ENCODE measurements around the gene C6orf120.

C6orf120 gene

DNA sequence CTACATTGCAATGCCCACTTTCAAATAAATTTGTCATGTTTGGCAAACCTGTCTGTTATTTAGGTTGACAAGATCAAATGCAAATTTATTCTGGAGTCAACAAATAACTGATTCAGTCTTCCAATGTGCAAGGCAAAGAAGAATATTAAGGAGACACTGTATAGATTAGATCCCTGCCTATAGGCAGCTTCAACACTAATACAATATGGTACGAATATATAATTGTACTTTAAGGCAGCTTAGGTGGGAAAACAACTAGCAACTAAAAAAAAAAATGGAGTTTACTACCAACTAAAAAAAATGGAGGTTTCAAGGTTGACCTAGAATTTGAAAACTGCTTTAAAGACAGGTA lies 24.1 kb downstream of the C6orf120 start:
- no peak for DNase-seq

DNA sequence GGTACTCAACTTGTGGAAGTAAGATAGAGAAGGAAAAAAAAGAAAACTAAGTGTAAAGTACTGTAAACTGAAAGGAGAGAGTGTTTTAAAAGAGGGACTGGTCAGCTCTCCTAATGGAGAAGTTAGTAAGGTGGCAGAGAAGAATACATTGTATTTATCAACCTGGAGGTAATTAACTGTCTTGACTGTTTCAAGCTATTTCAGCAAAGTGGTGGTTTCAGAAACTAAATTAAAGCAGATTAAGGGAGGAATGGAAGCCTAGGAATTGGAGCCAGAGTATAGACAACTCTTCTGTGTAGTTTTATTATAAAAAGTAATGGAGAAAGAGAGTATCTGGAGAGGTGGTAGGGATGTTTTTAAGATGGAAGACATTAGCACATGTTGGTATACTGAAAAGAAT lies 25.0 kb downstream of the C6orf120 start:
- no peak for DNase-seq

DNA sequence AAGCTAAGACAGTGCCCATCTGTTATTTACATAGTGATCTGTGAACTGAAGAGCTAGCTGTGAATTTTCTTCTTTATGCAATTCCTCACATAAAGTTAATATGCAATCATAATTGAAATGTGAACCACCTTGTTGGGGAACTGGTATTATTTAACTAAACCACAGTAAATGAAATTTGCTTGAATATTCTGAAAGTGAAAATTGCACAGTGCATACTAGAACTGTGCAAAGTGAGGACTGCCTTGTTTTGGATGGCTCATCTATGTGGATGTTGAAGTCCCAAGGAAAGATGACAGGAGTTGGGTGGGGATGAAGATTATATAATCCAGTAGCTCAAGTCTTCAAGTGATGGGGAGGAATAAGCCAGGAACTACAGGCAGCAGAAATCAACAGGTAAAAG lies 28.0 kb downstream of the C6orf120 start:
- DNase-seq, result no peak

DNA sequence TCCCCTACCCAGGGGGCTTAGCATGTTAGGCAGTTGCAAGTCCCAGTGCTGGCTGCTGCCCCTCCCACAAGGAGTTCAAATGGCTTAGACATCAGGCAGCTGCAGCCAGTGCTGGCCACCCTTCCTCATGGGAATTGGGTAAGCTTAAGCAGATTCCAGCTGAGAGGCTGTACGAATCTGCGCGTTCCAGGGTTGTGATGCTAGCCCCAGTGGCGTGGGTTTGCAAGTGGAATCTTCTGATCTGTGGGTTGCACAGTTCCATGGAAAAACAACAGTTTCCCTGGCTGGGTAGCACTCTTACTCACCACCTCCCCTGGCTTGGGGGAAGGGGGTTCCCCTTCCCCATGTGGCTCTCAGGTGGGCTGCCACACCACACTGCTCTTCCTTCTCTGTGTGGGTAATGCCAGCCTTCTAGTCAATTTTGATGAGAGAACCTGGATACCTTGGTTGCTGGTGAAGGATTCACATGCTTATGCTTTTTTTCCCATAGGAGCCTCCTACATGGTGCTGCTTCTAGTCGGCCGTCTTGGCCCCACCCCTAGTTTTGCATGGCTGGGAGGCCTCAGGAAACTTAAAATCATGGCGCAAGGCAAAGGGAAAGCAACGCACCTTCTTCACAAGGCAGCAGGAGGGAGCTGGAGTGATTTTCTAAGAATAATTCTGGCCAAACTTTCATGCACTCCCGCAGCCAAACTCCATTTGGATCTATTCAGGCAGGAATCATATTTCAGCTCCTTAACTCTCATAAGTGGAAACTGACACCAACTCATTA lies 36.5 kb downstream of the C6orf120 start:
- no peak for DNase-seq

DNA sequence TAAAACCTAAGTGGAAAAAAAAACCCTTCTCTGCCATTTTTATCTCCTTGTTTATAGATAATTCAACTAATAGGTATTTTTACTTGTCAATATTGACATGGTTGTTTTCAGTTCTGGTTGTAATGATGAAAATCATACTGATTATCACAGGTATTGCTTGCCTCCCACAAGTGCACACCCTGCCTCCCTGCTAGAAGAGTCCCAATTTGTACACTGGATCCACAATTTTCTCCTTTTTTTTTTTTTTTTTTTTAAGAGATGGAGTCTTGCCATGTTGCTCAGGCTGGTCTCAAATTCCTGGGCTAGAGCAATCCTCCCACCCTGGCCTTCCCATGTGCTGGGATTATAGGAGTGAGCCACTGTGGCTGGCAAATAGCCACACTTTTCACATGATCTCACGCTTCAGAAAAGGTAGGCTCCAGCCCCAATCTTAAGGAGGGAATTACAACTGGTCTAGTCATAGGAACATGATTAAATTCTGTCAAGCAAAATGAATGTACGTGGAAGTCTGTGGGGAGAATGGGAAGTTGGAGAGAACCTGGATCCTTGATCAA lies 37.1 kb downstream of the C6orf120 start:
- no peak for DNase-seq

DNA sequence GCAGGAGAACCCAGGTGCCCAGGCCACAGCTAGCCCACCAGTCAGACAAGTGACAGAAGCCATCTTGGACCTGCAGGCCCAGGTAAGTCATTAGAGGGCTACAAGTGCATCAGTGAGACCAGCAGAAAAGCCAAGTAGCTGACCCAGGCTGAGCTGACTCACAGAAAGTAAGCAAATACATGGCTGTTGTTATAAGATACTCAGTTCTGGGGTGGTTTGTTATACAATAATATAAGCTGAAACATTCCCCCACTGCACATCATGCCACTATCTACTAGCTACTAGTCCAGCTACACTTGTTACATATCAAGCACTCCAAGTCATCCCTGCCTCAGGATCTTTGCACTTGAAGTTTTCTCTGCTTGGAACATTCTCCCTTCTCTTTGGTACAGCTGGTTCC lies 39.4 kb downstream of the C6orf120 start:
- no peak for DNase-seq

DNA sequence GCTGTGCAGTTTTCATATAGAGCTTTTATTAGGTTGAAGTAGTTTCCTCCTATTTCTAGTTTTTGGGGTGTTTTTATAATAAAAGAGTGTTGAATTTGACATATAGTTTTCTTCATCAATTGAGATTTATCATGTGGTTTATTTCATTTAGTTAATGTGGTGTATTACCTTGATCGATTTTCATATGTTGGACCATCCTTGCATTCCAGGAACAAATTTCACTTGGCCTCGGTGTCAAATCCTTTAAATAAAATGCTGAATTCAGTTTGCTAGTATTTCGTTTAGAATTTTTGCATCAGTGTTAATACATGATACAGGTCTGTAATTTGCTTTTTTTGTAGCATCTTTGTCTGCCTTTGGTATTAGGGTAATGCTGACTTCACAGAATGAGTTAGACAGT lies 43.5 kb downstream of the C6orf120 start:
- no peak for DNase-seq

DNA sequence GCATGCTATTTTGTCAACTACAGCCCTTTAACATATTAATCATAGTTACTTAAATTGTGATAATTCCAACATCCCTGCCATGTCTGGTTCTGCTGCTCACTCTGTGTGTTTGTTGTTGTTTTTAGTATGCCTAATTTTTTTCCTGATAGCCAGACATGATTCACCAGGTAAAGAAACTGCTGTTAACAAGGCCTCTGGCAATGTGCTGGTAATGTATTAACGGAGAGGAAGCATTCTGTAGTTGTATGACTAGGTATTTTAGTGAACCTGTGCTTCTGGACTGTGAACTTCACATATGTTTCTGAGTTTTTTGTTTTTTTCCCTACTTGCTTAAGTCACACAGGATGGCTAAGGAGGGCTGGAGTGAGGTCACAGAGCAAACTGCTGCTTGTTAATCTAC lies 44.6 kb downstream of the C6orf120 start:
- no peak for DNase-seq

DNA sequence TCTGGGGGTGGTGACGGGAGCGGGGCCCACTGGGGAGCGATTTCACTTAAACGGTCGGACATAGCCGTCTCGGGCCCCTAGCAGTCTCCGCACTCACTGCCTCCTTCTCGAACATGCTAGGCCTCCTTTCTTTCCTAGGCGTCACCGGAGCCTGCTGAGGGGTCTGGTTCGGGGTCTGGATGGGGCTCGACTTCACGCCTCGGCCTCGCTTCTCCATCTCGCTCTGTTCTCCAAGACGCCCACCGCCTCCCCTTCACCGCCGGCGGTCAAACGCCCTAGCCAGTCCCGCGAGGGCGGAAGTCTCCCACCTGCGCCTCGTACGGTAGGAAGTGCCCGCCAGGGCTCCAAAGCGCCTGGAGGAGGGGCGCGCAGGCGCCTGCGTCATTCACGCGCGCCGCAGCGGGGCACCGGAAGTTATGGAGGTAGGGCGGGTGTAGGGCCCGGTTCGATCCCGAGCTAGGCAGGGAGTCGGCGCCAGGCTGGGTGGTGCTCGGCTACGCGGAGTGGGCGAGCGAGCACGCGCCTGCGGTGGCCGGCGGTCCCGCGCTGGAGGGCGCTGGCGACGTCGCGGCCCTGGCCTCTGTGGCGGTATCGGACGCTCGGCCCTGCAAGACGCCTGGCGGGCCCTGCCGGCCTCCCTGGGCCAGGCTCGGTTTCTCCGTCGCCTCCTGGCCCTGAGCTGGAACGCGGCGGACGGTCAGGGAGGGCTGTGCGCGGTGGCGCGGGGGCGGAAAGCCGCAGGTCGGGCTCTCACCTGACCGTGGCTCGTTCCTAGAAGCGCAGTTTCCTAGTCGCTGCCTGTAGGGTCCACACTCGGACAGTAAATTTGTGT lies 49.5 kb downstream of the C6orf120 start, which contains the start of the genes DYNLT2 and ERMARD:
TSS of gene DYNLT2 (minus strand) at position 331 of the 832 bp plus-strand sequence. CDS start at position 217, 114 bp downstream.
TSS of gene ERMARD (plus strand) at position 381 of the 832 bp plus-strand sequence. CDS start at position 417, 36 bp downstream.
- DNase-seq, result peak; percentile 46

DNA sequence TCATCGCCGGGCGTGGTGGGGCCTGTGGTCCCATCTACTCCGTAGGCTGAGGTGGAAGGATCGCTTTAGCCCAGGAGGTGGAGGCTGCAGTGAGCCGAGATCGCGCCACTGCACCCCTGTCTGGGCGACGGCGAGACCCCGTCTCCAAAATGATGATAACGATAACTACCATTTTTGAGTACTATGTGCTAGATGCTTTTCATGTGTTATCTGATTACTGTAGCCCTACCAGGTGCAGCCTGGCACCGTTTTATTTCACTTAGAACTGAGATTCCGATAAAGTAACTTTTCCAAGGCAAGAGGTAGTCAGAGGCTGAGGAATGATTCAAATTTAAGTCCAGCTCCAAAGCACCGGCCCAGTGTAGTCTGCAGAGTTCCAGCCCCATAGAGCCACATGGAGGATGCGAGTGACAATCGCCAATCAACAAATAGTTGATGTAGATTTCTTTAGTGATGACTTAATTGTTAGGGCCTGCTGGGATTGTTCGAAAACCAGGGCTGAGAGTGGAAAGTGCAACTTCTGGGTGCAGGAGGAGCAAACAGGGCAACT lies 50.2 kb downstream of the C6orf120 start:
- no peak for DNase-seq
